Naive thymus-derived CD8-positive, alpha-beta T cell (primary cell): ENCODE measurements around the gene CD40. TPM values are rescaled to one million over a fixed set of nuclear protein-coding genes. Genes with fewer than 3 reads are reported as not detected.
"Not testable (repeated sequence)": the region's sequence is repeated elsewhere in the genome, so short reads cannot be mapped to it uniquely, and the experiment has no call there.

Experiments
- ATAC-seq, 2 donors: fragments of 150-1000 bp; cut with Tn5 transposase in 1 of 2; sonication (Bioruptor Pico), chemical (Tn5 transposase) in 1 of 2; 1 replicate in 1 of 2; 2 replicates in 1 of 2; pipeline ENCODE4 v1.10.0; 2021; ENCODE audit warnings: mild to moderate bottlenecking in 2 of 2, moderate library complexity in 2 of 2
- POLR2A ChIA-PET: fragments of 350-600 bp; sonication (Branson Sonifier 250); formaldehyde crosslinking; loops from one replicate; lab custom pipeline; 2021; ENCODE audit warnings: antibody characterized with exemption; lab: Charles Lee
- DNase-seq, 10 donors: peaks; one replicate each; pipeline versions ENCODE4 v3.0.0 to v3.0.0-alpha.2; 2020 to 2022
- H3K27ac Mint-ChIP-seq, 10 donors: one replicate each; pipeline ENCODE4 v1.8.0; 2020 to 2022; ENCODE audit warnings: mild to moderate bottlenecking in 10 of 10, mixed read lengths in 10 of 10, moderate library complexity in 4 of 10, inconsistent platforms in 1 of 10
- H3K27me3 Mint-ChIP-seq, 5 donors: one replicate each; pipeline ENCODE4 v1.8.0; 2021 to 2022; ENCODE audit warnings: mixed read lengths in 5 of 5
- H3K36me3 Mint-ChIP-seq, 3 donors: one replicate each; pipeline ENCODE4 v1.8.0; 2020 to 2022; ENCODE audit warnings: mixed read lengths in 3 of 3, mild to moderate bottlenecking in 2 of 3, inconsistent platforms in 1 of 3
- H3K4me1 Mint-ChIP-seq, 4 donors: one replicate each; pipeline ENCODE4 v1.8.0; 2021 to 2022; ENCODE audit warnings: mixed read lengths in 4 of 4
- H3K4me3 Mint-ChIP-seq, 10 donors: one replicate each; pipeline ENCODE4 v1.8.0; 2020 to 2022; ENCODE audit warnings: mild to moderate bottlenecking in 10 of 10, mixed read lengths in 10 of 10, moderate library complexity in 6 of 10, inconsistent platforms in 1 of 10
- H3K9me3 Mint-ChIP-seq, 9 donors: one replicate each; pipeline ENCODE4 v1.8.0; 2020 to 2022; ENCODE audit warnings: mixed read lengths in 9 of 9, mild to moderate bottlenecking in 3 of 9, inconsistent platforms in 1 of 9, moderate library complexity in 1 of 9
- polyA plus RNA-seq, 3 donors: library from polyadenylated mRNA; unstranded; fragments of 300-500 nt; fragmentation: Illumina TruSeq; gene quantifications; one replicate each; pipeline ENCODE4 v1.2.3, GENCODE V29; 2021
- total RNA-seq, 8 experiments: library from RNA in 2 of 8; stranded (reverse) in 2 of 8; gene quantifications; one replicate each; pipeline ENCODE4 v1.2.3 and lab custom pipeline; 2021 to 2026

The CD40 gene
- total and polyA plus RNA-seq, 5 experiments from 2014 or later: 2.0 to 11.8 (median 4.3) TPM

- no peak for ATAC-seq
- DNase-seq: no peak
- no peaks in the 10 kb centered on the region for H3K9me3 Mint-ChIP-seq
- H3K36me3 Mint-ChIP-seq: peaks cover 0 to 16% (median 0%) of the 10 kb centered on the region in 3 donors
- H3K27ac Mint-ChIP-seq: no peak overlapping the region
- peaks cover 38 to 92% (median 74%) of the 10 kb centered on the region in 4 donors for H3K4me1 Mint-ChIP-seq
- H3K4me3 Mint-ChIP-seq: peak overlapping the region in 5 of 10 donors; percentile 3 to 39 (median 15)
- POLR2A ChIA-PET: no interaction called here
- H3K27me3 Mint-ChIP-seq: no peaks in the 10 kb centered on the region
These were observed 33.3 kb upstream of the CD40 start for GRCh38 chr20:46084805-46085178.

GRCh38 chr20:46085179-46085851 is 32.8 kb upstream of the CD40 start:
- peaks cover 39 to 93% (median 77%) of the 10 kb centered on the region in 4 donors for H3K4me1 Mint-ChIP-seq
- H3K27ac Mint-ChIP-seq: peak overlapping the region in 1 of 10 donors; percentile 22
- DNase-seq (no peak), ATAC-seq (no peak)
- H3K9me3 Mint-ChIP-seq: no peaks in the 10 kb centered on the region
- peaks cover 0 to 16% (median 0%) of the 10 kb centered on the region in 3 donors for H3K36me3 Mint-ChIP-seq
- peak overlapping the region in 7 of 10 donors; percentile 1 to 39 (median 12) for H3K4me3 Mint-ChIP-seq
- POLR2A ChIA-PET: no interaction called here
- H3K27me3 Mint-ChIP-seq: no peaks in the 10 kb centered on the region

- peak overlapping the region in 9 of 10 donors; percentile 58 to 90 (median 84) for H3K4me3 Mint-ChIP-seq
- H3K4me1 Mint-ChIP-seq: peaks cover 34 to 80% (median 71%) of the 10 kb centered on the region in 4 donors
- H3K36me3 Mint-ChIP-seq: peaks cover 0 to 12% (median 0%) of the 10 kb centered on the region in 3 donors
- POLR2A ChIA-PET: no interaction called here
- H3K27ac Mint-ChIP-seq: peak overlapping the region in 1 of 10 donors; percentile 29
- no peaks in the 10 kb centered on the region for H3K27me3 Mint-ChIP-seq
- ATAC-seq (no peak), DNase-seq (peak in 1 of 10 donors; percentile 7)
- no peaks in the 10 kb centered on the region for H3K9me3 Mint-ChIP-seq
These were observed 31.0 kb upstream of the CD40 start for GRCh38 chr20:46087161-46087560.

- Mint-ChIP-seq H3K4me3 (peak overlapping the region; percentile 72 to 92 (median 86)), H3K36me3 (peaks cover 0 to 10% (median 0%) of the 10 kb centered on the region in 3 donors), H3K27ac (peak overlapping the region; percentile 72 to 95 (median 88)), H3K9me3 (no peaks in the 10 kb centered on the region), H3K4me1 (peaks cover 26 to 65% (median 58%) of the 10 kb centered on the region in 4 donors), H3K27me3 (no peaks in the 10 kb centered on the region)
- ATAC-seq (no peak), DNase-seq (peak in 1 of 10 donors; percentile 4)
- POLR2A ChIA-PET: interaction anchor here (1.0 to 1.3 kb wide), 5 partner anchors 20 to 154 kb away, joined by 3 to 6 read pairs (median 3); partner anchors contain the start of gene PCIF1
These were observed 29.5 kb upstream of the CD40 start for GRCh38 chr20:46088409-46089166.

- DNase-seq: peak in 4 of 10 donors; percentile 16 to 62 (median 33)
- Mint-ChIP-seq H3K4me3 (peak overlapping the region; percentile 72 to 92 (median 86)), H3K27me3 (no peaks in the 10 kb centered on the region), H3K9me3 (no peaks in the 10 kb centered on the region), H3K4me1 (peaks cover 25 to 60% (median 55%) of the 10 kb centered on the region in 4 donors), H3K36me3 (peaks cover 0 to 10% (median 0%) of the 10 kb centered on the region in 3 donors), H3K27ac (peak overlapping the region in 9 of 10 donors; percentile 72 to 95 (median 90))
- POLR2A ChIA-PET: interaction anchor here (1.0 to 1.3 kb wide), 5 partner anchors 21 to 154 kb away, joined by 3 to 6 read pairs (median 3); partner anchors contain the start of gene PCIF1
- ATAC-seq: peak; percentile 37 to 46
These were observed 29.0 kb upstream of the CD40 start for GRCh38 chr20:46089167-46089416.

- Mint-ChIP-seq H3K27ac (peak within 1 kb of the TSS; percentile 87 to 96 (median 92)), H3K36me3 (peaks cover 0 to 10% (median 0%) of the 10 kb centered on the region in 3 donors), H3K27me3 (no peaks in the 10 kb centered on the region), H3K4me3 (peak within 1 kb of the TSS; percentile 85 to 93 (median 90)), H3K9me3 (no peaks in the 10 kb centered on the region), H3K4me1 (peaks cover 20 to 54% (median 49%) of the 10 kb centered on the region in 4 donors)
- ATAC-seq: peak; percentile 85 to 87
- peak; percentile 89 to 96 (median 93) for DNase-seq
- POLR2A ChIA-PET: interaction anchor here (1.0 to 1.3 kb wide), 5 partner anchors 22 to 155 kb away, joined by 3 to 6 read pairs (median 3); partner anchors contain the start of genes PCIF1 and ZNF335
These were observed 28.4 kb upstream of the CD40 start, which contains the start of gene NCOA5 for GRCh38 chr20:46089417-46090388. Gene NCOA5 (minus strand): TSS chr20:46089962. CDS start chr20:46079424, 10,538 bp downstream.

- H3K36me3 Mint-ChIP-seq: not testable (repeated sequence)
These were observed 26.2 kb upstream of the CD40 start for GRCh38 chr20:46091622-46092535.

GRCh38 chr20:46093531-46093930 is 24.6 kb upstream of the CD40 start:
- Mint-ChIP-seq H3K27me3 (peaks cover under 1 to 8% (median 2%) of the 10 kb centered on the region in 5 donors), H3K4me3 (no peak overlapping the region), H3K4me1 (peaks cover 1 to 16% (median 11%) of the 10 kb centered on the region in 4 donors), H3K9me3 (no peaks in the 10 kb centered on the region), H3K27ac (no peak overlapping the region), H3K36me3 (no peaks in the 10 kb centered on the region)
- ATAC-seq: no peak
- POLR2A ChIA-PET: no interaction called here
- no peak for DNase-seq

More at GRCh38 chr20:46091622-46092535, 26.2 kb upstream of the CD40 start:
- H3K9me3 Mint-ChIP-seq, POLR2A ChIA-PET, H3K27me3 Mint-ChIP-seq, ATAC-seq, DNase-seq, H3K4me3 Mint-ChIP-seq: not testable (repeated sequence)
- Mint-ChIP-seq H3K4me1 (peaks cover 8 to 32% (median 27%) of the 10 kb centered on the region in 4 donors), H3K27ac (peak overlapping the region in 1 of 10 donors; percentile 53)

GRCh38 chr20:46099491-46100287 is 18.4 kb upstream of the CD40 start:
- Mint-ChIP-seq H3K9me3 (peaks cover 0 to 6% (median 3%) of the 10 kb centered on the region in 9 donors), H3K4me3 (peak overlapping the region in 2 of 10 donors; percentile 34 to 49), H3K4me1 (peaks cover 0 to 6% (median 2%) of the 10 kb centered on the region in 4 donors), H3K36me3 (peaks cover 0 to 11% (median 7%) of the 10 kb centered on the region in 3 donors), H3K27ac (peak overlapping the region in 1 of 10 donors; percentile 2), H3K27me3 (peaks cover 16 to 59% (median 37%) of the 10 kb centered on the region in 5 donors)
- POLR2A ChIA-PET: no interaction called here
- ATAC-seq (peak in 1 of 2 donors; percentile 43), DNase-seq (peak in 1 of 10 donors; percentile 15)

GRCh38 chr20:46100444-46100843 is 17.7 kb upstream of the CD40 start:
- ATAC-seq, H3K9me3 Mint-ChIP-seq, H3K27ac Mint-ChIP-seq, POLR2A ChIA-PET, DNase-seq, H3K4me1 Mint-ChIP-seq, H3K4me3 Mint-ChIP-seq: not testable (repeated sequence)
- peaks cover 20 to 66% (median 43%) of the 10 kb centered on the region in 5 donors for H3K27me3 Mint-ChIP-seq
- peaks cover 0 to 13% (median 7%) of the 10 kb centered on the region in 3 donors for H3K36me3 Mint-ChIP-seq
